Right cardiac atrium (tissue), 5 donors: ENCODE results near the gene ASB16. TPM values are rescaled to one million over a fixed set of nuclear protein-coding genes. Genes with fewer than 3 reads are reported as not detected.

Experiments
- ATAC-seq, 2 donors: fragments of 200-7000 bp; cut with Tn5 transposase; one replicate each; pipeline versions ENCODE4 v1.8.0 to v1.9.1; 2020; ENCODE audit warnings: moderate library complexity in 2 of 2, mild to moderate bottlenecking in 1 of 2
- DNase-seq, 3 donors: peaks; one replicate each; pipeline ENCODE4 v3.0.0-alpha.2; 2020
- H3K27ac ChIP-seq: one replicate; pipeline ENCODE4 v1.5.1; 2013; ENCODE audit warnings: mild to moderate bottlenecking, low read length, control low read depth, moderate library complexity
- H3K27me3 ChIP-seq: one replicate; pipeline ENCODE4 v1.6.1; 2013; ENCODE audit not compliant: control insufficient read depth, insufficient read depth
- H3K4me1 ChIP-seq: one replicate; pipeline ENCODE4 v1.6.1; 2013; ENCODE audit warnings: low read length; ENCODE audit not compliant: control insufficient read depth, insufficient read depth
- H3K4me3 ChIP-seq: one replicate; pipeline ENCODE4 v1.5.1; 2013; ENCODE audit warnings: low read length, control low read depth
- H3K9me3 ChIP-seq: one replicate; pipeline ENCODE4 v1.6.1; 2013; ENCODE audit warnings: low read length; ENCODE audit not compliant: control insufficient read depth
- WGBS: extraction: QIAGEN DNeasy Blood & Tissue Kit; methylation state at CpG from one replicate; pipeline ENCODE4 v1.1.7; 2013; 5-methylcytosine and 5-hydroxymethylcytosine counted together
- intact Hi-C, 4 donors: fragments of 100-400 bp; cut with DNase I; formaldehyde crosslinking; loops; one replicate each; pipeline versions ENCODE4 v1.11.0 to v1.14.0; 2022 to 2023
- long read RNA-seq, 4 donors: library from polyadenylated mRNA; unstranded; transcript quantifications; one replicate each; pipeline ENCODE4 v2.0.0, GENCODE V29; 2020 to 2021
- polyA plus RNA-seq: library from polyadenylated mRNA; stranded (reverse); fragments of 200-250 nt; gene quantifications from one replicate; pipeline ENCODE4 v1.2.3, GENCODE V29; 2013
- total RNA-seq, 4 donors: library from RNA; stranded (reverse); fragmentation: NEBNext Ultra II Directional; extraction: Animal tissue kit (Norgen Biotek cat#: 25700); gene quantifications; one replicate each; pipeline ENCODE4 v1.2.1, GENCODE V29; 2021
- donor health status: healthy with polysubstance abuse.
- donor health status: DM: no; HTN: yes; CAD: no.
- donor health status: DM: no; HTN: no; CAD: no.
- donor health status: DM: no; HTN: yes; CAD: no; lungs with severe emphysema.
- donor health status: DM: yes; HTN: yes; CAD: no.

ASB16 gene, protein sequence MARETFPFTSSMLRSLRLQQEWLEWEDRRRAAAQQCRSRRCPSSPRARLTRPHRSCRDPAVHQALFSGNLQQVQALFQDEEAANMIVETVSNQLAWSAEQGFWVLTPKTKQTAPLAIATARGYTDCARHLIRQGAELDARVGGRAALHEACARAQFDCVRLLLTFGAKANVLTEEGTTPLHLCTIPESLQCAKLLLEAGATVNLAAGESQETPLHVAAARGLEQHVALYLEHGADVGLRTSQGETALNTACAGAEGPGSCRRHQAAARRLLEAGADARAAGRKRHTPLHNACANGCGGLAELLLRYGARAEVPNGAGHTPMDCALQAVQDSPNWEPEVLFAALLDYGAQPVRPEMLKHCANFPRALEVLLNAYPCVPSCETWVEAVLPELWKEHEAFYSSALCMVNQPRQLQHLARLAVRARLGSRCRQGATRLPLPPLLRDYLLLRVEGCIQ
- total RNA-seq (10 to 100 TPM in 2 of 4 donors, 1 to 10 TPM in 2; 5.3 to 11.3 (median 9.7) TPM), polyA plus RNA-seq (5.4 TPM)
- long read RNA-seq, donor 1, transcript ASB16-201 (5 exons, 2,139 nt) = major isoform, 8 of 29 reads
- long read RNA-seq, donor 1, partial matches to known transcripts = 2 of 29 reads
- long read RNA-seq, donor 1, other reads (novel, unspliced or antisense) = 16 of 29 reads
- long read RNA-seq, donor 2, partial matches to known transcripts = 0 of 4 reads
- long read RNA-seq, donor 2, other reads (novel, unspliced or antisense) = 1 of 4 reads
- long read RNA-seq, donor 3, transcript ASB16-201 (5 exons, 2,139 nt) = major isoform, 8 of 17 reads
- long read RNA-seq, donor 3, partial matches to known transcripts = 0 of 17 reads
- long read RNA-seq, donor 3, other reads (novel, unspliced or antisense) = 8 of 17 reads
- long read RNA-seq, donor 4, partial matches to known transcripts = 0 of 3 reads
- long read RNA-seq, donor 4, other reads (novel, unspliced or antisense) = 0 of 3 reads

DNA sequence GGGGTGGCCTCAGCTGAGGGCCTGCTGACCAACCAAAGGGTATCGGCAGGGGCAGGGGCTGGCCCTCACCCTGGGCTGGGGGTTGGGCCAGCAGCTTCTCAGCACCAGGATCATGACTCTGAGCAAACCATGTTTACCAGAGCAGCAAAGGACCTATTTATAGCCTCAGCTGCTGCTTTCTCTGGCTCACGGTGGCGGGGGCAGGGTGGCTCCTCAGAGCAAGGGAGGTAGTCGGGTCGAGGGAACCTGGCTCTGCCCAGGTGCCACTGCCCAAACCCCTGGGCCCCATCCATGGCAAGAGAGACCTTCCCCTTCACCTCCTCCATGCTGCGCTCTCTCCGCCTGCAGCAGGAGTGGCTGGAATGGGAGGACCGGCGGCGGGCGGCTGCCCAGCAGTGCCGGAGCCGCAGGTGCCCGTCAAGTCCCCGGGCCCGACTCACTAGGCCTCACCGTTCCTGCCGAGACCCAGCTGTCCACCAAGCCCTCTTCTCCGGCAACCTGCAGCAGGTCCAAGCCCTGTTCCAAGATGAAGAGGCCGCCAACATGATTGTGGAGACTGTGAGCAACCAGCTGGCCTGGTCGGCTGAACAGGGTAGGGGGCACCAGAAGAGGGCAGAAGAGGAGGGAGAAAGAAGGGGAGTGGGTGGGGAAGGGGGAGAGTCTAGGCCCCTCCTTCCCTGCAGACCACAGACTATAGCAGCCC lies at the start of gene ASB16:
TSS of gene ASB16 (plus strand) at position 206 of the 703 bp plus-strand sequence. CDS start at position 292, 86 bp downstream.
- 19% methylated on average over 21 of the region's 21 CpGs for WGBS
- Histone ChIP-seq H3K9me3 (no peaks in the 10 kb centered on the region), H3K4me1 (no peaks in the 10 kb centered on the region), H3K27me3 (no peaks in the 10 kb centered on the region), H3K4me3 (peak within 1 kb of the TSS; percentile 8), H3K27ac (peak within 1 kb of the TSS; percentile 54)
- peak; percentile 55 to 57 for ATAC-seq
- peak in 1 of 3 donors; percentile 67 for DNase-seq
- intact Hi-C loops = no loop called here

DNA sequence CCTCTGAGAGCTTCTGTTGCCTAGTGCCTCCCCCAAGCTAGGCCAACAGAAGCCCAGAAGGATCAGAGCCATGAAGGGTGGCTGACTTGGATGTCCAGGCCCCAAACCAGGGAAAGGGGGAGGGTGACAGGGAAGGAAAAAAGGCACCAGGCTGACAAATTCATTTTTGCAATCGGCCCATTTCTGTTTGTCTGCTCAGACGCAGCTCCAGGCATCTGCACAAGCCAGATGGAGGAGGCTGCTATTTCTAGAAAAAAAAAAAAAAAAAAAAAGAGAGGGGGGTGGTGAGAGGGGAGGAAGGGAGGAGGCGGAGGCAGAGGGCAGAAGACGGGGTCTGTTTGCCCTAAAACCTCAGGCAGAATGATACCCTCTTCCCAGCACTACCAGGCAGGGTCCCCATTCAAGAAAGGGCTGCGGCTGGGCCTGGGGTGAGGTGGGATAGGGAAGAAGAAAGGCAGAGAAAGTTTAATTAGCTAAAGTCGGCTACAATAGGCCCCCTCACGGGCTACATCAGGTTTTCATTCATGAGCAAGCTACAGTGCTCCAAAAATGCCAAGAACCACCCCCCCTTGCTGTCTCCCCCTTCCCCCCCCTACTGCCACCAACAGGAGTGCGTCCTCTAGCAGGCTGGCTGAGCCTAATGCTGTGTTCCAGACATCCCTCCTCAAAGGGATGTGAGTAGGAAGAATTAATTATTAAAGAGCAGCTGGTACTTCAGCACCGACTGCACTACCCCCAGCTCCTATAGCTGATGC lies 49.5 kb upstream of the ASB16 start:
- ATAC-seq (no peak), DNase-seq (peak in 1 of 3 donors; percentile 27)
- 38% methylated on average over 9 of the region's 9 CpGs for WGBS
- Histone ChIP-seq H3K4me1 (peaks cover 11% of the 10 kb centered on the region), H3K4me3 (no peak overlapping the region), H3K27me3 (no peaks in the 10 kb centered on the region), H3K9me3 (no peaks in the 10 kb centered on the region), H3K27ac (no peak overlapping the region)
- intact Hi-C loops = no loop called here

DNA sequence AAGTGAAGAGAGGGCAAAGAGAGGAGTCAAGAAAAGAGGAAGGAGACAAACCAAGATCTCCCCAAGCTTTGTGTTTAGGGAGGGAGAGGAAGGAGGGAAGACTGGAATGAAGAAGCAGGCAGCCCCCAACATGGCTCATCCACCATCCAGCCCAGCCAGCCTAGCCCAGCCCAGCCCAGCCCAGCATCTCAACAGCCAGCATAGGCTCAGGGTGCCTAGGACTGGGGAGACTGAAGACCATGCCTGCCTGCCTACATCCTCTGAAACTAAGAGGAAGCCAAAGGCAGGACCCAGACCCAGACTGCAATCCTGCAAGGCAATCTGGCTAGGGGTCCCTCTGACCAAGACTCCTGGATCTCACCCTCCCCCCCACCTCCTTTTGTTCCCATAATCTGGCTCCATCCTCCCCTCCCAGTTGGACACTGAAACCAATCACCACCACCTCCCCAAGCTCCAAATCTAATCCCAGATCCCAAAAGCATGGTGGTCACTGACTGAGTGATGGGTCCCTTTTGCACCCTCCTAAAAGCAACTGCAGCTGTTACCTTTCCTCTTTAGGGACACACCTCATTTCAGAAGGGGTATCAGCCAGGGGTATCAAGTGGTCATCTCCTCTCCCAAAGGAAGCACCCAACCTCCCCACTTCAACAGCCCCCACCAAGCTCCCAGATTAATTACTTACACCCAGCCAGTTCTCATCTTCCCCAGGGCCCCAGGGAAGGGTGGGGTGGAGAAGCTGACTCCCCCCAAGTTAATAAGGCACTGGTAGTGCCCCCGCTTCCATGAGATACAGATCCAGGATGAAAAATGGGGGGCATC lies 48.3 kb upstream of the ASB16 start:
- DNase-seq = peak in 1 of 3 donors; percentile 19
- H3K4me1 ChIP-seq = peaks cover 11% of the 10 kb centered on the region

DNA sequence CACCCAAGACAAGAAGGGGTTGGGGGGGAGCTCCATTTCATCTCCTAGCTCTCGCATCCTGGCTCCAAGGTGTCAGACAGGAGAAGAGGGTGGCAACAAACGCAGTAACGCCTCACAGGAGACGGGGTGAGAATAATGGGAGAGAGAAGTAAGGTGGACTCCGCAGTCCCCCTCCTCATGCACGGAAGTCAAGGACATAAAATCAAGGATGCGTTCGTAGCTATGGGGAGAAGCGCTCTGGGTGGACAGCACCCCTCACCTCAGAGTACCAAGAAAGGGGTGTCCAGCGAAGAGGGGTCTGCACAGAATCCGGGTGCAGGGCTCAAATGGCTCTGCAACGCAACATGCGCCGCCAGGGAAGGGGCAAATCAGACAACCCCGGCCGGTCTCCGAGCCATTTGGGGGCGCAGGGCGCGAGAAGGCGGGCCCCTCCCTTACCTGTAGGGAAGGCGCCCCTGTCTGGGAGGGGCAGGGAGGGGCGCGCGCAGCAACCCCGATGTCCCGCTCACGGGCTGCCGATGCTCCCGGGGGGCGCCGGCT lies 47.6 kb upstream of the ASB16 start:
- ATAC-seq (peak in 1 of 2 donors; percentile 7), DNase-seq (no peak)
- intact Hi-C loops = no loop called here
- peak overlapping the region; percentile 95 for H3K4me3 ChIP-seq
- H3K27me3 ChIP-seq = no peaks in the 10 kb centered on the region
- peak overlapping the region; percentile 73 for H3K27ac ChIP-seq
- WGBS = 1% methylated on average over 30 of the region's 32 CpGs
- peaks cover 11% of the 10 kb centered on the region for H3K4me1 ChIP-seq
- no peaks in the 10 kb centered on the region for H3K9me3 ChIP-seq

More for the DNA sequence above, 48.3 kb upstream of the ASB16 start:
- no peak for ATAC-seq
- H3K4me3 ChIP-seq = peak overlapping the region; percentile 95
- no peaks in the 10 kb centered on the region for H3K9me3 ChIP-seq
- no peaks in the 10 kb centered on the region for H3K27me3 ChIP-seq
- H3K27ac ChIP-seq = no peak overlapping the region
- WGBS = 36% methylated on average over 1 of the region's 1 CpG
- intact Hi-C loops = no loop called here

DNA sequence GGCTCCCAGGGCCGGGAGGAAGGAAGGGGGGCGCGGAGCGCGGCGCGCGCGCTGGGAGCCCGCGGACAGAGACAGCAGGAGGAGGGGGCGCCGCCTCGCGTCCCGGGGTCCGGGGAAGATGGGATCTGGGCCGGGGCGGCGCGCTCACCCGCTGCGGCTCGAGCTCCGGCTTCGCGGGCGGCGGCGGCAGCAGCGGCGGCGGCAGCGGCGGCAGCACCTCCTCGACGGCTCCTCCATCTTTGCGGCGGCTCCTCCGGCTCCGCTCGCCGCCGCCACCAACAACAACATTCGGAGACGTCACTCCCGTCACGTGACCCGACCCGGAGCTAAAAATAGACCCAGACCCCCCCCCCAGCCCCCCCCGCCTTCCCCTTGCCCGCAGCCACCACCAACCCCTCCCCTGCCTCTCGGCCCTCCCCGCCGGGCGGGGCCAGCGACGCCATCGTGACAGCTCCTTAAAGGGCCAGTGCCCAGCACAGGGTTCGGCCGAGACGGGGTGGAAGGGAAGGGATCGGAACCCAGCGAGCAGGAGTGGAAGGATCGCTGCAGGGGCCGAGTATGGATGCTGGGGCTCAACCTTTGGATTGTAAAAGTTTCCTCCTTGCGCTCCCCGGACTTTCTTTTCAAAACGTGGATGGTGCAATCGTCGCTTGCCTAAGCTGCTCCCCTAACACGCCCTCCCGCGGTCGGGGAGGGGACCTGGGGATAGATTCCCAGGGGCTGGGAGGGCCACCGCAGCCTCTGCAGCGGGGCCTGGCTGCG lies 47.0 kb upstream of the ASB16 start, which contains the start of gene HDAC5:
TSS of gene HDAC5 (minus strand) at position 286 of the 762 bp plus-strand sequence. CDS start 6,126 bp downstream, outside the sequence.
- peak within 1 kb of the TSS; percentile 88 for H3K27ac ChIP-seq
- DNase-seq = peak; percentile 96 to 99 (median 98)
- peak; percentile 97 to 98 for ATAC-seq
- no peaks in the 10 kb centered on the region for H3K9me3 ChIP-seq
- H3K4me1 ChIP-seq = peaks cover 11% of the 10 kb centered on the region
- 2% methylated on average over 76 of the region's 78 CpGs for WGBS
- intact Hi-C loops = no loop called here
- H3K4me3 ChIP-seq = peak within 1 kb of the TSS; percentile 95
- H3K27me3 ChIP-seq = no peaks in the 10 kb centered on the region

DNA sequence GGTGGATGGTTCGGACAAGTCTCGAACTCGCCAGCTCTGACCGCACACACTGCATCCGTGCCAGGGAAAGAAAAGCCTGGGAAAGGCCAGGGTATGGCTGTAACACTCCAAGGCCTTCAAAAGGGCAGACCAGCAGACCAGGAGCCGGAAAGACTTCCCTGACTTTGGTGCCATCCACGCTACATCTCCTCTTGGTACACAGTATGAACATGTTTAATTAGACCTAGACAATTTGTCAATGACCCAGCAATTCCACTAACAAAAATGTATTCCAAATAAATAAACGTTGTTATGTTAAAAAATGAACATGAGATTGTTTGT lies 46.4 kb upstream of the ASB16 start:
- intact Hi-C loops = no loop called here
- WGBS = 3% methylated on average over 8 of the region's 8 CpGs
- Histone ChIP-seq H3K4me1 (peaks cover 11% of the 10 kb centered on the region), H3K27me3 (no peaks in the 10 kb centered on the region), H3K27ac (peak overlapping the region; percentile 88), H3K4me3 (peak overlapping the region; percentile 95), H3K9me3 (no peaks in the 10 kb centered on the region)
- ATAC-seq (no peak), DNase-seq (no peak)

DNA sequence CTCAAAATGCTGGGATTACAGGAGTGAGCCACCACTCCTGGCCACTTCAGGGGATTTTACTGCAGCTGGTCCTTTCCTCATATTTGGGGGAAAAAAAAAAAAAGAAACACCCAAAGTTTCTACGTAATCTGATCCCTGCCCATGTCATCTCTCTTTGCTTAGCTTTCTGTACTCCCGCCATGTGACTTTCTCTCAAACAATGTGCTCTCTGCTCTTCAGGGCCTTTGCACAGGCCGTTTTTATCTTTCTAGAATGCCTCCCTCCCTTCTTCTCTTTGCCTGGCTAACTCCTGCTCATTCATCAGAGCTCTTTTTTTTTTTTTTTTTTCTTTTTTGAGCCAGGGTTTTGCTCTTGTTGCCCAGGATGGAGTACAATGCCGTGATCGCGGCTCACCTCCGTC lies 42.1 kb upstream of the ASB16 start:
- no peak overlapping the region for H3K27ac ChIP-seq
- H3K4me1 ChIP-seq = no peaks in the 10 kb centered on the region
- H3K9me3 ChIP-seq = no peaks in the 10 kb centered on the region
- no peak overlapping the region for H3K4me3 ChIP-seq
- intact Hi-C loops = no loop called here
- 87% methylated on average over 7 of the region's 7 CpGs for WGBS
- DNase-seq (no peak), ATAC-seq (no peak)
- H3K27me3 ChIP-seq = no peaks in the 10 kb centered on the region

DNA sequence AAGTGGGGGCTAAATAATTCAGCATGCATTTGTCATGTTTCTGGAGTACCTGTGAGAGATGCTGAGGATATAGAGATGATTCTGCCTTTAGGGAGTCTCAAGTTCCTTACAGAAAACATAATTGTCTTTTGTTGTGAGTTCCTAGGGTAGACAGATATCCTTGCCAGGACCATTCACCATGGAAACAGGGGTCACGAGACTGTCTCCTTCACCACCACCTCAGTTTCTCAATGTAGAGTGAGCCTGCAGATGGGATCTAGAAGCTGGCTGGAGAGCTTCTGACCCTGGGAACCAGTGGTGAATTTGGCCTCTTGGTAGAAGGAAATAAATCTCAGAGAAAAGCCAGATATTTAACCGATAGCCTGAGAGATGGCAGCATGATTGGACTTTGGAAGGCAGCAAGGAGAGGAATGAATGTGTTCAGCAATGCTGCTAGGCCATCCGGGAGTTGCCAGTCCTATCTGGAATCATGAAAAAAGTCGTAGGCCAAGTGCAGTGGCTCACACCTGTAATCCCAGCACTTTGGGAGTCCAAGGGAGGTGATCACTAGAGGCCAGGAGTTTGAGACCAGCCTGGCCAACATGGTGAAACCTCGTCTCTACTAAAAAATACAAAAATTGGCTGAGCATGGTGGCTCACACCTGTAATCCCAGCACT lies 39.7 kb upstream of the ASB16 start:
- DNase-seq (peak in 1 of 3 donors; percentile 6), ATAC-seq (no peak)
- Histone ChIP-seq H3K27ac (no peak overlapping the region), H3K27me3 (no peaks in the 10 kb centered on the region), H3K9me3 (no peaks in the 10 kb centered on the region), H3K4me1 (no peaks in the 10 kb centered on the region), H3K4me3 (no peak overlapping the region)
- WGBS = 86% methylated on average over 5 of the region's 5 CpGs
- intact Hi-C loops = no loop called here
